Endothelial cell of umbilical vein (primary cell): ENCODE data around the gene AFG1L. TPM values are rescaled to one million over a fixed set of nuclear protein-coding genes. Genes with fewer than 3 reads are reported as not detected.

Experiments used
- BruUV-seq: library from RNA; stranded (reverse); fragments of 400-500 nt; replicated peaks from 2 replicates; lab custom pipeline; 2021; lab: Mats Ljungman, UMichigan
- CTCF ChIA-PET: fragments of 300-600, 350-600 bp; sonication (Branson Sonifier 250); formaldehyde crosslinking; loops from one replicate; lab custom pipeline; 2021; ENCODE audit warnings: antibody characterized with exemption, inconsistent platforms; lab: Charles Lee
- POLR2A ChIA-PET: fragments of 300-600, 350-600 bp; sonication (Branson Sonifier 250); formaldehyde crosslinking; loops from one replicate; lab custom pipeline; 2021; ENCODE audit warnings: antibody characterized with exemption, inconsistent platforms; lab: Charles Lee
- DNase-seq: peaks from one replicate; pipeline ENCODE4 v3.0.0-alpha.2; 2011; ENCODE audit warnings: low read depth, low spot score
- FAIRE-seq: peaks from 2 replicates; lab custom pipeline; 2011; peaks lifted over from hg19 to GRCh38; lab: Jason Lieb, UNC
- H2AFZ ChIP-seq: 2 replicates; pipeline ENCODE4 v1.6.0; 2012; ENCODE audit warnings: low read depth, low read length, control low read depth, inconsistent platforms
- H3K27ac ChIP-seq: 2 replicates; pipeline ENCODE4 v1.5.1; 2011; ENCODE audit warnings: low read depth, mild to moderate bottlenecking, control low read depth, low read length, moderate library complexity; ENCODE audit not compliant: insufficient read depth
- H3K27me3 ChIP-seq, 2 experiments: 2 replicates each; pipeline versions ENCODE4 v1.6.0 to v1.6.1; 2011; ENCODE audit warnings: low read length in 2 of 2, mixed read lengths in 1 of 2; ENCODE audit not compliant: control insufficient read depth in 2 of 2, insufficient read depth in 2 of 2
- H3K36me3 ChIP-seq, 2 experiments: 2 replicates in 1 of 2; 3 replicates in 1 of 2; pipeline ENCODE4 v1.5.1; 2011; ENCODE audit warnings: low read length in 2 of 2, mild to moderate bottlenecking in 1 of 2, moderate library complexity in 1 of 2; ENCODE audit not compliant: control insufficient read depth in 2 of 2, insufficient read depth in 2 of 2; ENCODE audit errors: extremely low read depth in 1 of 2
- H3K4me1 ChIP-seq: 3 replicates; pipeline ENCODE4 v1.5.1; 2011; ENCODE audit warnings: mild to moderate bottlenecking, low read length; ENCODE audit not compliant: control insufficient read depth, insufficient read depth; ENCODE audit errors: extremely low read depth
- H3K4me2 ChIP-seq: 2 replicates; pipeline ENCODE4 v1.6.1; 2011; ENCODE audit warnings: low read length, control low read depth, mixed read lengths; ENCODE audit not compliant: insufficient read depth
- H3K4me3 ChIP-seq, 3 experiments: fragments of 200-600 bp in 1 of 3; sonication (generic), shearing (Covaris generic) in 1 of 3; replicated peaks in 1 of 3; 2 replicates each; pipeline ENCODE4 v1.5.1; 2011 to 2016; ENCODE audit warnings: control low read depth in 3 of 3, low read length in 3 of 3, mild to moderate bottlenecking in 2 of 3, inconsistent platforms in 1 of 3, low read depth in 1 of 3, moderate library complexity in 1 of 3; ENCODE audit not compliant: insufficient read depth in 1 of 3
- H3K79me2 ChIP-seq: 2 replicates; pipeline ENCODE4 v1.6.0; 2012; ENCODE audit warnings: low read length, inconsistent platforms; ENCODE audit not compliant: control insufficient read depth, insufficient read depth
- H3K9ac ChIP-seq: replicated peaks from 2 replicates; pipeline ENCODE3; 2011; ENCODE audit warnings: low read length, control low read depth; ENCODE audit not compliant: insufficient read depth; ENCODE audit errors: extremely low read depth
- H3K9me1 ChIP-seq: replicated peaks from 3 replicates; pipeline ENCODE4 v1.6.0; 2011; ENCODE audit warnings: mild to moderate bottlenecking, low read length; ENCODE audit not compliant: control insufficient read depth, insufficient read depth; ENCODE audit errors: extremely low read depth
- H3K9me3 ChIP-seq: replicated peaks from 2 replicates; pipeline ENCODE4 v1.5.1; 2012; ENCODE audit warnings: low read length, inconsistent platforms; ENCODE audit not compliant: control insufficient read depth, insufficient read depth
- H4K20me1 ChIP-seq: replicated peaks from 2 replicates; pipeline ENCODE3; 2011; ENCODE audit warnings: mild to moderate bottlenecking, low read length; ENCODE audit not compliant: control insufficient read depth, insufficient read depth; ENCODE audit errors: extremely low read depth
- CTCF ChIP-seq, 2 donors: IDR thresholded peaks; 1 replicate in 1 of 2; 2 replicates in 1 of 2; pipeline ENCODE4 v1.5.1; 2011; ENCODE audit warnings: low read length in 2 of 2, mild to moderate bottlenecking in 2 of 2, moderate library complexity in 2 of 2, control low read depth in 1 of 2, inconsistent platforms in 1 of 2, low read depth in 1 of 2; ENCODE audit not compliant: insufficient read depth in 1 of 2; ENCODE audit errors: extremely low read depth in 1 of 2
- EZH2 ChIP-seq: IDR thresholded peaks from 2 replicates; pipeline ENCODE4 v1.6.1; 2012; ENCODE audit warnings: borderline replicate concordance, low read depth, mild to moderate bottlenecking, moderate library complexity, low read length, inconsistent platforms; ENCODE audit not compliant: severe bottlenecking
- FOS ChIP-seq: IDR thresholded peaks from 2 replicates; pipeline ENCODE4 v1.6.1; 2011; ENCODE audit warnings: mild to moderate bottlenecking, low read length, moderate library complexity, borderline replicate concordance; ENCODE audit not compliant: insufficient read depth
- GATA2 ChIP-seq: IDR thresholded peaks from 2 replicates; pipeline ENCODE4 v1.7.0; 2011; ENCODE audit warnings: low read depth, mild to moderate bottlenecking, moderate library complexity, mixed read lengths, low read length; ENCODE audit not compliant: insufficient read length, insufficient read depth
- JUN ChIP-seq: IDR thresholded peaks from 2 replicates; pipeline ENCODE4 v1.6.1; 2011; ENCODE audit warnings: borderline replicate concordance, low read depth; ENCODE audit not compliant: insufficient read length, insufficient read depth
- MAX ChIP-seq: IDR thresholded peaks from 2 replicates; pipeline ENCODE4 v1.6.1; 2011; ENCODE audit not compliant: insufficient read depth, insufficient read length
- MYC ChIP-seq: IDR thresholded peaks from one replicate; pipeline ENCODE4 v1.6.1; 2011; ENCODE audit warnings: mild to moderate bottlenecking, low read depth, low read length
- POLR2A ChIP-seq: IDR thresholded peaks from 2 replicates; pipeline ENCODE4 v1.6.1; 2012; ENCODE audit warnings: low read depth, mild to moderate bottlenecking, control low read depth, low read length
- POLR2AphosphoS5 ChIP-seq: IDR thresholded peaks from 2 replicates; pipeline ENCODE4 v1.6.1; 2012; ENCODE audit warnings: low read depth, mild to moderate bottlenecking, control low read depth, low read length, moderate library complexity; ENCODE audit not compliant: insufficient read depth
- dilution Hi-C: fragments of 300-500 bp; cut with MboI; formaldehyde crosslinking; loops from one replicate; pipeline ENCODE4 v1.15.0; 2019; ENCODE audit warnings: low sequenced_read_pairs; ENCODE audit not compliant: extremely low pct_ligation_motif_present
- intact Hi-C: fragments of 100-400 bp; cut with micrococcal nuclease; formaldehyde crosslinking; loops from one replicate; pipeline ENCODE4 v1.10.0; 2022
- polyA plus RNA-seq, 4 experiments: library from polyadenylated mRNA; depleted of rRNA in 3 of 4; stranded (reverse) in 3 of 4; unstranded in 1 of 4; fragments of >200 nt; gene quantifications; 2 replicates each; pipeline versions ENCODE4 v1.2.1 to v1.2.3, GENCODE V29; 2011 to 2012; ENCODE audit warnings: missing spikeins in 1 of 4
- total RNA-seq: library from RNA; stranded (reverse); gene quantifications from 2 replicates; pipeline ENCODE4 v1.2.3, GENCODE V29; 2021

Gene AFG1L
- total and polyA plus RNA-seq, 2 donors (not counting 3 experiments of a cell fraction or from before 2014, with no cell fraction given) = 1.0 to 6.2 TPM

- FAIRE-seq (no peak), DNase-seq (no peak)
- Histone ChIP-seq H3K9me3 (no peaks in the 10 kb centered on the region), H4K20me1 (no peaks in the 10 kb centered on the region), H3K9me1 (no peaks in the 10 kb centered on the region), H2AFZ (no peak overlapping the region), H3K79me2 (no peaks in the 10 kb centered on the region), H3K4me1 (no peaks in the 10 kb centered on the region), H3K9ac (no peak overlapping the region), H3K27ac (no peak overlapping the region), H3K4me3 (no peak overlapping the region), H3K36me3 (no peaks in the 10 kb centered on the region), H3K4me2 (no peak overlapping the region), H3K27me3 (no peaks in the 10 kb centered on the region)
- dilution Hi-C loops (no loop called here), intact Hi-C loops (no loop called here)
- CTCF ChIA-PET = interaction anchor here (0.6 to 3.1 kb wide), 3 partner anchors 12 to 58 kb away, joined by 5 to 12 read pairs (median 11); no protein-coding TSS in a partner anchor
- BruUV-seq = no TSS peak
- TF ChIP-seq MYC (no peak), FOS (no peak), POLR2AphosphoS5 (no peak), GATA2 (no peak), EZH2 (no peak), CTCF (IDR thresholded peaks at IDR 0.05; ENCODE audit: extremely low read depth in 1 of 2, insufficient read depth in 1 of 2, low read depth in 1 of 2, low read length in 2 of 2) (no peak), POLR2A (no peak), JUN (no peak), MAX (no peak)
- POLR2A ChIA-PET = no interaction called here
Measured at GRCh38 chr6:108434222-108434621, 139.4 kb downstream of the AFG1L start.
